GM21381 (cell line): ENCODE data around the gene NPDC1.
"Not testable (repeated sequence)": the region's sequence is repeated elsewhere in the genome, so short reads cannot be mapped to it uniquely, and the experiment has no call there.

Experiments used
- ATAC-seq: cut with Tn5 transposase; IDR thresholded peaks from one replicate; pipeline ENCODE4 v1.9.1; 2021; ENCODE audit warnings: mild to moderate bottlenecking, moderate library complexity; ENCODE audit not compliant: unreplicated experiment

Gene NPDC1

GRCh38 chr9:137041124-137041523 lies 4.9 kb downstream of the NPDC1 start:
- no peak for ATAC-seq

- no peak for ATAC-seq
Observed at GRCh38 chr9:137040568-137040967, 5.4 kb downstream of the NPDC1 start.

GRCh38 chr9:137039611-137040366 lies 6.2 kb downstream of the NPDC1 start:
- no peak for ATAC-seq

DNA sequence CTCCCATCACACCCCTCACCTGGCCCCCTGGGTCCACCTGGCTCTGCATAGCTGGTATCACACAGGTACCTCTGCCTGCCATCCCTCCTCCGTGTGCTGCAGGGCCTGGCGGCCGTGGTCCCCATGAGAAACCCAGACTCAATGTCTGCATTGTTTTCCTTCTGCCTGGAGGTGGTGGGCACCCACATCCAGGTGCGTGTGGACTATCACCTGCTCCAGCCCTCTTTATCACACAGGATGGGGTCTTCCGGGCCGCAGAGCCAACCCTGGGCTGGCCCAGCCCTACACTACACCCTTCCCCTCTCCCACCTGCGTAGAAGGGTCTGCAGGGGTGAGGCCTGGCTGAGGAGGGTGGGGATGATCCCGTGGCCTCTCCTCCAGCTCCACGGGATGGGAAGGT lies 7.1 kb downstream of the NPDC1 start:
- no peak for ATAC-seq

DNA sequence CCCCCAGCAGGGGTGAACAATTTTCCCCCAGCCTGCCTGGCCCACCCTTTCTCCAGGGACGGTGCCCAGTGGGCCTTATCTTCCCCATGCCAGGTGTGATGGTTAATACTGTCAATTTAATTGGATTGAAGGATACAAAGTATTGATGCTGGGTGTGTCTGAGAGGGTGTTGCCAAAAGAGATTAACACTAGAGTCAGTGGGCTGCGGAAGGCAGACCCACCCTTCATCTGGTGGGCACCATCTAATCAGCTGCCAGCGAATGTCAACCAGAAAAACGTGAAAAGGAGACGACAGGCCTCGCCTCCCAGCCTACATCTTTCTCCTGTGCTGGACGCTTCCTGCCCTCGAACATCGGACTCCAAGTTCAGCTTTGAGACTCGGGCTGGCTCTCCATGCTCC lies 8.5 kb downstream of the NPDC1 start:
- ATAC-seq, result no peak

DNA sequence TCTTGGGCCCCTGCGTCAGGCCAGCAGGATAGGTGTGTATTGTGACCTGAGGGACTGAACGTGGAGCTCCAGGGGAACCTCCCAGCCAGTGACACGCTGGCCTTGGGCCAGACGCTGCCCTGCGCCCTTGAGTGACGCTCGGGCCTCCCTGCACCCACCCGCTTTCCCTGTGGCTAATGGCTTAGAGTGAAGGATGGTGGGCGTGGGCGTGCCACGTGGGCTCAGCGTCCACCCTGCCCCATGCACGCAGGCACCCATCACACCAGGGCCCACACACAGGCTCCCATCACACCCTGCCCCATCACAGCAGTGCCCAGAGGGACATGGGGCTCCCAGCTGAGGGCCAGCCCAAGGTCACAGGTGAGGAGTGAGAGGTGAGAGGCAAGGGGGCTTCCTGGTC lies 8.9 kb downstream of the NPDC1 start:
- no peak for ATAC-seq

DNA sequence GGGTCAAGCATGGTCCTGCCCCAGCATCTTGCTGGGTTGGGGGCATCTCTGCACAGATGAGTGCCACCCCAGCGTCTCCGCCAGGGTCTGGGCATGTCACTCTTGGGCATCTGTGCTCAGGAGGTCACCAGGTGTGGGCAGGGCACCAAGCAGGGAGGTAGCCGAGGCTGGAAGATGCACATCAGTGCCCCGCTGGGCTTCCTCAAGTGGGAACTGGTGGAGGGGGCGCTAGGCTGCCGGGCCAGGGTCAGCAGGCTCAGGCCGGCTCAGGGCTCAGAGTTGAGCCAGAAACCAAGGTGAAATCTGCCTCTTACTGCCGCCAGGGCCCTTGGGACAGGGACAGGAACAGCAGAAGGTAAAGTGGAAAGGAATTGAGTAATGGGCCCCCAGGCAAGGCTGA lies 10.0 kb downstream of the NPDC1 start:
- ATAC-seq, result no peak

- ATAC-seq, result no peak
Observed at GRCh38 chr9:137035507-137035834, 10.5 kb downstream of the NPDC1 start.

- no peak for ATAC-seq
Observed at GRCh38 chr9:137034709-137035506, 11.1 kb downstream of the NPDC1 start.

DNA sequence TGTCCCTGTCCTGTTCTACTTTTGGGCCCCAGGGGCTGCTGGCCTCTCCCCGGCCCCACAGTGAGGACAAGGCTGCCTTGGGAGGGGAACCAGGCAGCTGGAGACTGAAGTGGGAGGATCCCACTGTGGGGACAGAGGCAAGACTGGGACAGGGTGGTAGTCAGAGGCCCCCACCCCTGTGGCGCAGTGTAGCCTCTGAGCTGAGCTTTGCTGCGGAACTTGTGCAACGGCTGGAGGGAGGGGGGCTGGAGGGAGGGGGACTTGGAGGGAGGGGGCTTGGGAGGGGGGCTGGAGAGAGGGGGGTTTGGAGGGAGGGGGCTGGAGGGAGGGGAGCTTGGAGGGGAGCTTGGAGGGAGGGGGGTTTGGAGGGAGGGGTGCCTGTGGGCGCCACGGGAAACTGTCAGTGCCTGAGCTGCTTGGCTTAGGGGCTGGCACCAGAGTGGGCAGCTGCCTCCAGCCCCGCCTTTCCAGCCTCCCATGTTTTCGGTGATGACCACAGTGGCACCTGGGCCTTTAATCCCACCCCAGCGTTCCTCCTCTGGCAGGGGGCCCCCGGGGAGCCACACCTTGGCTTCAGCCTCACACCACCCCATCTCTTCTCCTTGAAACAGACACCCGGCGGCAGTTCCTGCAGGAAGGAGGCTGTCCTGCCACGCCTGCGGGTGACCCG lies 11.8 kb downstream of the NPDC1 start:
- ATAC-seq, result no peak

DNA sequence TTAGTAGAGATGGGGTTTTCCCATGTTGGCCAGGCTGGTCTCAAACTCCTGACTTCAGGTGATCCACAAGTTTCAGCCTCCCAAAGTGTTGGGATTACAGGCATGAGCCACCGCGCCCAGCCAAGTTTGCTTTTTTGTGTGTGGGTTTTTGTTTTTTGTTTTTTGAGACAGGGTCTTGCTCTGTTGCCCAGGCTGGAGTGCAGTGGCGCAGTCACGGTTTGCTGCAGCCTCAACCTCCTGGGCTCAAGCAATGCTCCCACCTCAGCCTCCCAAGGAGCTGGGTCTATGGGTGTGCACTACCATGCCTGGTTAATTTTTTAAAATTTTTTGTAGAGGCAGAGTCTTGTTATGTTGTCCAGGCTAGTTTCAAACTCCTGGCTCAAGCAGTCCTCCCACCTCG lies 12.5 kb downstream of the NPDC1 start:
- not testable (repeated sequence) for ATAC-seq

DNA sequence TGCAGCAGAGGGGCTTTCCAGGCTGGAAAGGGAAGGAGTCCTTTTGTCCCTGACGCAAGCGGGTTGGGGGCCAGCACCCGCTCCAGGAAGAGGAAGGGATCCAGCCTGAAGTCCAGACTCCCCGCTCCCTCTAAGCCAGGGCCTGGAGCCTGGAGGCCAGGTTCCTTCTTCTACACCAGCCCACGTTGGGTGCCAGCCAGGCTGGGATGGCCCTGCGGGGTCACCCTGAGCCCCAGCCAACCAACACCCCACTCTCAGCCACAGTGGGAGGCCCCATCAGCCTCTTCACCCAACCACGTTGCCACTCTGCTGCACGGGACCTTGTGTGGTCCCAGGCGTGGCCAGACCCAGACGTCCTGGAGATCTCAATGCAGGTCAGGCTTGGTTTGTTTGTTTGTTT lies 13.1 kb downstream of the NPDC1 start:
- no peak for ATAC-seq

GRCh38 chr9:137031904-137032640 lies 13.9 kb downstream of the NPDC1 start, which contains the start of gene FUT7:
Gene FUT7 (minus strand): TSS chr9:137032088. CDS start chr9:137031991, 97 bp downstream.
- ATAC-seq, result no peak

- no peak for ATAC-seq
Observed at GRCh38 chr9:137030538-137031527, 15.1 kb downstream of the NPDC1 start.

- no peak for ATAC-seq
Observed at GRCh38 chr9:137030006-137030405, 16.0 kb downstream of the NPDC1 start.

GRCh38 chr9:137029058-137029936 lies 16.7 kb downstream of the NPDC1 start:
- ATAC-seq, result peak; percentile 29

DNA sequence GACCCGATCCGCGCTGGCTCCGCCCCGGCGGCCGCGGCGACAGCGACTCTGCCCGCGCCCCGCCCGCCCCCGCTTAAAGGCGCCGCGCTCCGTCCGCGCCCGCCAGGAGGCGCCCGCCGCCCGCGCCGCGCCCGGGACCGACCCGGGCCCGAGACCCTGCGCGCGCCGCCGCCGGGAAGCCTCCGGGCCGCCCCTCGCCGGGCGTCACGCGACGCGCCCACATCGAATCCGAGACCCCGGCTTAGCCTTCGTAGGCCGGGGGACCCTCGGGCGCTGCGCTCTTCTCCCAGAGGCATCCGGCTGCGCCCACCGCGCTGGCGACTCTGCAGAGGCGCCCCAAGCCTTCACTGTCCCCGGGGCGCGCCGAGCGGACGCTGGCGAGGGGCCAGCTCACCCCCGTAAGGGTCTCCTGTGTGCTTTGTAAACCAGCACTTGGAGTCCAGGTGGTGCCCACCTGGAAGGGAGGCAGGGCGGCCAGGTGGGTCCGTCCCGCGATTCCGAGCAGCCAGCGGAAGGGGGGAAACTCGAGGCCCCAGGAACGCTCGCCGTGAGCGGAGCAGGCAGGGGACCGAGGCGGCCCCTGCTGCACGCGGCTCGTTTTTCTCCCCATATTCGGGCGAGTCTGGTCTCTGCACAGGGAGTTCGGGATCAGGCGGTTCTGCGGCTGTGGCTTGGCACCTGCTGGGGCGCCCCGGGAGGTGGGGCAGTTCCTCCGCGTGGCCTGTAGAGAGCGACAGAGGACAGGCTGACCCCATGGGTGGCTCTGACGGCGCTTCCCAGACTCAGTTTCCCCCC lies 17.5 kb downstream of the NPDC1 start:
- peak; percentile 40 for ATAC-seq
